Pancreas (tissue), 10 donors: Measurements from ENCODE around the gene HEBP2. TPM values are rescaled to one million over a fixed set of nuclear protein-coding genes. Genes with fewer than 3 reads are reported as not detected.

Experiments used
- ATAC-seq, 4 donors: fragments of 200-7000 bp; cut with Tn5 transposase; one replicate each; pipeline versions ENCODE4 v1.8.0 to v1.9.1; 2020; ENCODE audit warnings: mild to moderate bottlenecking in 4 of 4, moderate library complexity in 4 of 4
- DNase-seq, 6 donors: peaks; one replicate each; pipeline ENCODE4 v3.0.0-alpha.2; 2020
- FAIRE-seq: peaks from 2 replicates; lab custom pipeline; 2012; peaks lifted over from hg19 to GRCh38; lab: Jason Lieb, UNC
- H3K27ac ChIP-seq, 4 donors: fragments of 200-600 bp; sonication (generic); 1 replicate in 3 of 4; 2 replicates in 1 of 4; pipeline versions ENCODE4 v1.5.0 to v1.8.0; 2020
- H3K27me3 ChIP-seq, 4 donors: fragments of 200-600 bp; one replicate each; pipeline ENCODE4 v1.8.0; 2021
- H3K36me3 ChIP-seq, 3 donors: fragments of 200-600 bp; sonication (generic) in 1 of 3; one replicate each; pipeline versions ENCODE4 v1.5.0 to v1.8.0; 2020 to 2021
- H3K4me1 ChIP-seq, 3 donors: fragments of 200-600 bp; one replicate each; pipeline ENCODE4 v1.8.0; 2021
- H3K4me3 ChIP-seq, 4 donors: fragments of 200-600 bp; sonication (generic) in 2 of 4; one replicate each; pipeline versions ENCODE4 v1.5.0 to v1.8.0; 2020 to 2021
- H3K9me3 ChIP-seq, 4 donors: fragments of 200-600 bp; one replicate each; pipeline ENCODE4 v1.8.0; 2021
- CTCF ChIP-seq, 4 donors: fragments of 200-600 bp; sonication (generic) in 3 of 4; IDR thresholded peaks; one replicate each; pipeline versions ENCODE4 v1.5.0 to v1.8.0; 2021; ENCODE audit warnings: antibody characterized with exemption in 4 of 4
- WGBS, 2 donors: extraction: QIAGEN DNeasy Blood & Tissue Kit; methylation state at CpG; one replicate each; pipeline ENCODE4 v1.1.7; 2013; 5-methylcytosine and 5-hydroxymethylcytosine counted together
- intact Hi-C, 3 donors: fragments of 100-400 bp; cut with DNase I; formaldehyde crosslinking; loops; one replicate each; pipeline versions ENCODE4 v1.11.1 to v1.14.2; 2022
- polyA plus RNA-seq, 2 donors: library from polyadenylated mRNA; stranded (reverse); fragments of 200-250 nt; gene quantifications; one replicate each; pipeline ENCODE4 v1.2.3, GENCODE V29; 2013
- total RNA-seq, 6 donors: library from RNA; stranded (reverse); fragmentation: NEBNext Ultra II Directional in 4 of 6; extraction: Animal tissue kit (Norgen Biotek cat#: 25700) in 4 of 6; gene quantifications; one replicate each; pipeline versions ENCODE4 v1.2.1 to v1.2.4, GENCODE V29; 2021 to 2023
- donor health status: healthy with polysubstance abuse.
- donor health status: DM: no; HTN: no; CAD: no; lungs with moderate emphysema.
- donor health status: DM: no; HTN: no; CAD: no.
- donor health status: control.
- donor health status: control.
- donor health status: Bipolar disorder and iron deficiency.
- donor health status: DM: yes; HTN: yes; CAD: no.
- donor health status: DM: no; HTN: no; CAD: no.
- donor health status: DM: no; HTN: no; CAD: no.
- donor health status: DM: yes; HTN: yes; CAD: no.

Gene HEBP2
- total and polyA plus RNA-seq, 8 donors: 10.7 to 34.0 (median 28.5) TPM

- DNase-seq (no peak), FAIRE-seq (no peak), ATAC-seq (peak in 3 of 4 donors; percentile 12 to 77 (median 35))
- Histone ChIP-seq H3K27me3 (no peaks in the 10 kb centered on the region), H3K4me1 (peaks cover 0 to 11% (median 8%) of the 10 kb centered on the region in 3 donors), H3K36me3 (no peaks in the 10 kb centered on the region), H3K4me3 (no peak overlapping the region), H3K9me3 (no peaks in the 10 kb centered on the region), H3K27ac (peak overlapping the region in 2 of 4 donors; percentile 69 to 70)
- intact Hi-C loops: no loop called here
- 87 to 89% methylated on average over 9 of the region's 9 CpGs for WGBS, 2 donors
- no peak for TF ChIP-seq CTCF (IDR thresholded peaks at IDR 0.05)
These were observed 51.1 kb downstream of the HEBP2 start for GRCh38 chr6:138454981-138455706.

GRCh38 chr6:138455746-138456400 lies 51.9 kb downstream of the HEBP2 start:
- H3K27me3 ChIP-seq: no peaks in the 10 kb centered on the region
- no peak for TF ChIP-seq CTCF (IDR thresholded peaks at IDR 0.05)
- intact Hi-C loops: no loop called here
- H3K9me3 ChIP-seq: no peaks in the 10 kb centered on the region
- 27 to 30% methylated on average over 7 of the region's 7 CpGs for WGBS, 2 donors
- FAIRE-seq (no peak), DNase-seq (peak in 1 of 6 donors; percentile 23), ATAC-seq (peak; percentile 76 to 86 (median 86))
- H3K27ac ChIP-seq: peak overlapping the region in 2 of 4 donors; percentile 69 to 70
- no peaks in the 10 kb centered on the region for H3K36me3 ChIP-seq
- peaks cover 0 to 11% (median 8%) of the 10 kb centered on the region in 3 donors for H3K4me1 ChIP-seq
- H3K4me3 ChIP-seq: no peak overlapping the region

- 9 to 10% methylated on average over 6 of the region's 6 CpGs for WGBS, 2 donors
- no peak for FAIRE-seq
- Histone ChIP-seq H3K36me3 (no peaks in the 10 kb centered on the region), H3K4me3 (no peak overlapping the region), H3K27ac (peak overlapping the region in 2 of 4 donors; percentile 69 to 70), H3K4me1 (peaks cover 0 to 11% (median 8%) of the 10 kb centered on the region in 3 donors), H3K27me3 (no peaks in the 10 kb centered on the region), H3K9me3 (no peaks in the 10 kb centered on the region)
- ATAC-seq: peak in 3 of 4 donors; percentile 26 to 43 (median 33)
- no peak for TF ChIP-seq CTCF (IDR thresholded peaks at IDR 0.05)
- no peak for DNase-seq
- intact Hi-C loops: no loop called here
These were observed 52.4 kb downstream of the HEBP2 start for GRCh38 chr6:138456401-138456790.

GRCh38 chr6:138461647-138462046 lies 57.6 kb downstream of the HEBP2 start:
- no peak for FAIRE-seq
- no peak for TF ChIP-seq CTCF (IDR thresholded peaks at IDR 0.05)
- H3K4me1 ChIP-seq: peaks cover 0 to 2% (median under 1%) of the 10 kb centered on the region in 3 donors
- no peak overlapping the region for H3K4me3 ChIP-seq
- no peaks in the 10 kb centered on the region for H3K9me3 ChIP-seq
- no peak for ATAC-seq
- no peak overlapping the region for H3K27ac ChIP-seq
- H3K36me3 ChIP-seq: peaks cover 0 to 5% (median 0%) of the 10 kb centered on the region in 3 donors
- DNase-seq: no peak
- intact Hi-C loops: no loop called here
- no peaks in the 10 kb centered on the region for H3K27me3 ChIP-seq
- WGBS, 2 donors: 93 to 100% methylated on average over 1 of the region's 1 CpG
